ENCODE measurements around the gene RPS24.

The RPS24 gene

DNA sequence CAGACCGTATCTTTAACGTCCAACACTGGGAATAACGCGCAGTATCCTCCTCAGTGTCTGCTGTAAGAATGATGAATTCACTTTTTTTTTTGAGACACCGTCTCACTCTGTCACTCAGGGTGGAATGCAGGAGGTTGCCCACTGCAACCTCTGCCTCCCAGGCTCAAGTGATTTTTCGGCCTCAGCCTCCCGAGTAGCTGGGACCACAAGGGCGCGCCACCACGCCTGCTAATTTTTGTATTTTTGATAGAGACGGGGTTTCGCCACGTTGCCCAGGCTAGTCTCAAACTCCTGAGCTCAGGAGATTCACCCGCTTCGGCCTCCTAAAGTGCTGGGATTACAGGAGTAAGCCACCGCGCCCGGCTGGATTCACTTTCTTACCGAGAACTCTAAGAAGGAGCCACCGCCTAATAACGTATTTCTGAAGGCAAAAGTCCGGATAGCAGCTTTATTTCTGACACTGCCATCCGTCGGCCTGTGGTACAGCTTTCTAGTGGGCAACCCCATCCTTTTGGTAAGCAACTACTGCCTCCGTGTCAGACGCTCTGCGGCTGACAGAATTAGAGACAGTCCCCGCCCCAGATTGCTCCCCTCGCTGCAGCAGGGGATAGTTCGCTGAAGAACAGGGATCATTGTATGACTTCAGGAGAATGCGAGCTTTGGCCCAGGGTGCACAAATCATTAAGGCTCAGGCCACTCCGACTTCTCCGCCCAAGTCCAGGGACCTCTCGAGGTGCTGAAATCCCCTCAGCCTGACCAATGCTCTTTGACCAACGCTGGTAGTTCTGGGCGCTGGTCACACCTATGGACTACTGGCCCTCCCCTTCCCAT, 5.0 kb upstream of the RPS24 start:
- no peak for FAIRE-seq

DNA sequence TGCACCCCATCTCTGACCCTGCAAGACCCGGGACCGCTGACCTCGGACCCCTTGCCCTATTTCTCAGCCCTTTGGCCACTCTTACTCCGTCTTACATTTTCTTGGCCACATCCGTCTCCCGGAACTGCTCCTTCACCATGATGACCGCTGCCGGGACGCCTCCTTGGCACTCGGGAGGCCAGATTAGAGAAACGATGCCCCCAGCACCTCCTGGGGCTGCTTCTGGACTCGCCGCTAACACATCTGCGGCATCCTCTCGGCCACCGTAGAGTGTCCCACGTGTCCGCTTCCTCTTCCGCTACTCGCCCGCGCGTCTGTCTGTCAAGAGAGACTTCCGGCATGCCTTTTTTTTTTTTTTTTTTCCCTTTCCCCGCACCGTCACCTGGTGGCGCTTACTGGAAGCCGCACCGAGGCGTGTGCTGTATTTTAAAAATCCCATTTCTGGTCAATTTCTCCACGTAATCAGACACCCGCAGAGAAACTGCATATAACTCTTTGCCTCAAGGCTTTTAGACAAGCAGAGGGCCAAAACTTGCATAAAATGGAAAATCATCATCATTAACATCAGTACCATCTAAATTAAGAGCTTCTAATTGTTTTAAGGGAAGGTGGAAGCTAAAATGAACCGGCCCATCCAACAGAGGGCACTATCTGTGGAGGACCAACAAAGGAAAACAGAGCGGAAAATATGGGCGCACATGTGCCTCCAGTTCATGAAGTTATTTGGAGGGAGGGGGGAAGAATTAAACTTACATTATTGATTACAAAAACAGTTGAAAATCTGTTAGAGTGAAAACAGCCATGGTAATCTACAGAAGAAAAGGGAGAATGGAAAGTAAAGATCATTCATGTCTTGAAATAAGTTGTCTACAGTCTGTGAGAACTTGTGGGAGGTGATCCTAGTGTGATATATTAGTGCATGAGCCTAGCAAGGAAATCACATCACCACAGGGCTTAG, 4.1 kb upstream of the RPS24 start, which contains the start of gene POLR3A:
TSS of gene POLR3A (minus strand) at position 247 of the 958 bp plus-strand sequence. CDS start at position 139, 108 bp downstream.
- FAIRE-seq = peak; percentile 89

DNA sequence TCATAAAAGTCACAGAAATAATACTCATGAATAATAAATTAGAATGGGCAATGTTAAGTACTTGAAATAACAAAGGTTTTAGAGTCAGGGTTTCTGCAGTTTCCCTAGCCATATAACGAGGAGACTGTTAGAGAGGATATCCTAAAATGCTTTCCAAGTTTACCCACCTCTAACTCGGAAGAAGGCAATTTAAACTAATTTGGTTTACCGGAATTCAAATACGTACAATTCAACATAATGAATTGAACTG, 351 bp upstream of the RPS24 start:
- FAIRE-seq = no peak

DNA sequence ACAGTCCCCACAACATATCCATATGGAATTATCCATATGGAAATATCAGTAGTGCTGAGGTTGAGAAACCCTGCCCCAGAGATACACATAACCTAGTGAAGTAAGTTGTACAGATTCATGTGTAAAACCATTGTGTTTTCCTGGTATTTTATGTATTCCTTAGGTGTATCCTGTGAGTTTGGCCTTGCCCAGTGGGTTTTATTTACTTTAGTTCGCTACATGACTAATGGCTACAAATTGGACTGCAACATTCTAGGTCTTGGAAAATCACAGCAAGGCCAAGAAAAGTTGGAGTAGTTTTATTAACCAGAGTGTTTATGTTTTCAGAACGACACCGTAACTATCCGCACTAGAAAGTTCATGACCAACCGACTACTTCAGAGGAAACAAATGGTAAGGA, 1.4 kb downstream of the RPS24 start:
- FAIRE-seq = no peak

DNA sequence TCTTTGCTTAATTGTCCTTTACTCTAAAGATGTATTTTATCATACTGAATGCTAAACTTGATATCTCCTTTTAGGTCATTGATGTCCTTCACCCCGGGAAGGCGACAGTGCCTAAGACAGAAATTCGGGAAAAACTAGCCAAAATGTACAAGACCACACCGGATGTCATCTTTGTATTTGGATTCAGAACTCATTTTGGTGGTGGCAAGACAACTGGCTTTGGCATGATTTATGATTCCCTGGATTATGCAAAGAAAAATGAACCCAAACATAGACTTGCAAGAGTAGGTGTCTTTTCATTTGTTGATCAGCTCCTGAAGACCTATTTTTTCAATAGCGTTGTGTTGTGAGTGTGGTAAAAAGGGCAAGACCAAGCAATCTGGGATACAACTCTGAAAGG, 1.8 kb downstream of the RPS24 start:
- FAIRE-seq = no peak

DNA sequence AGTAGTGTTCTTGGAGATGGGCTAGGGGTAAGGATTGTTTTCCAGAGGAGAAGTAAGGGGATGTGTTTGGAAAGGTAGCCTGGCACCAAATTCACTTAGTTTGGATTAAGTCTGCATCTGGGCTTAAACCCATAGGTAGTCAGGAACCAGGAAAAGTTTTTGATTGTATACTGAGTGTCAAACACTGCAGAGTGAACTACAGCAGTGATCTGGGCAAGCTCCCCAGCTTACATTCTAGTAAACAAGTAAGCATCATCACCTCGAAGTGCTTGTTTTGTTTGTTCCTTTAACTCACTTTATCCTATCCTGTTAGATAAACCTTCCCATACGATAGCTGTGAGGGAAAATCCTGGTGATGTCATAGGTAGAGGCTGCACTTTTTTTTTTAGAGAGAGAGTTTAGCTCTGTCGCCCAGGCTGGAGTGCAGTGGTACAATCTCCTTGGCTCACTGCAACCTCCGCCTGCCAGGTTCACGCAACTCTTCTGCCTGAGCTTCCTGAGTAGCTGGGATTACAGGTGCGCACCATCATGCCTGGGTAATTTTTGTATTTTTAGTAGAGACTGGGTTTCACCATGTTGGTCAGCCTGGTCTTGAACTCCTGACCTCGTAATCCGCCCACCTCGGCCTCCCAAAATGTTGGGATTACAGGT, 2.4 kb downstream of the RPS24 start:
- no peak for FAIRE-seq

DNA sequence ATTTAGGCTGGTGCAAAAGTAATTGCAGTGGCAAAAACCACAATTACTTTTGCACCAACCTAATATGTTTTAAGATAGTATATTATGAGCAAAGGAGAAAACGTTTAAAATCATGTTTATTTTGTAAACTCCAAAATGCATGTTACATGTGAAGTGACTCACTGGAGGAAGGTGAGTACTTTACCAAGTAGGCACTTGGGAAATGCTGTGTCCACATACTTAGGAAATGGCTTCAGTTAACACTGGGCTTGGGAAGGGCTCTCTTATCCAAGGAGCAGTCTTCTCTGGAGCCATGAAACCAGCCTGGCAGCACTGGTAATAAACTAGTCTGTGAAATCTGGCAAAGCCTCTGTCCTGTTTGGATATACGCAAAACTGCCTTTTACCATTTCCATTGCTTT, 4.4 kb downstream of the RPS24 start:
- no peak for FAIRE-seq

DNA sequence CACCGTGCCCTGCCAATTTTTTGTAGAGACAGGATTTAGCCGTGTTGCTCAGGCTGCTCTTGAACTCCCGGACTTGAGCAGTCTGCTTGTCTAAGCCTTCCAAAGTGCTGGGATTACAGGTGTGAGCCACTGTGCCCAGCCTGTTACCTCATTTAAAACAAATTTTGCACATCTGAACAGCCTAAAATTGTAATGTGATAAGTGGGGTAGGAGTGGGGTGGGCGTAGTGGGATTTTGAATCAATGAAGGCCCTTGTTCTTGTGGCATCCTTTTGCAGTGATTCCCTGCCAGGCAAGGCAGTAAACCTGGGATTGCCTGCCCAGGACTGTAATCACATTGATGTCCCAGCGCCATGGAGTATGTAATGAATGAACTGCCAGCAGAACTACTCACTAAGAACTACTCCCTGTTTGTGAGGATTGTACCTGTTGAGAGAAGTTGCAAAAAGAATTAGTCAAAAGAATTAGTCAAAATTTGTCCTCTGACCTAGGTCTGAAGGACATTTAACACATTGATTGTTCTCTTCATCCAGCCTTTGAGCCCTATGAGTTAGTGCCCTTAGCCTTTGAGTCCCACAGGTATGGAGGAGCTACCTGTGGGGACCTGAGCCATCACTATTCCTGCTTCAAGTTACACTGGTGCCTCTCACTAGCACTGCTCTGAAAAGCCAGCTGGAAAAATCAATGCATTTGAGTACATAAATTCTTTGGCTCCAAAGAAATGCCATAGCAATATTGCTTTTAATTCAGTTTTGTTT, 5.3 kb downstream of the RPS24 start:
- no peak for FAIRE-seq

DNA sequence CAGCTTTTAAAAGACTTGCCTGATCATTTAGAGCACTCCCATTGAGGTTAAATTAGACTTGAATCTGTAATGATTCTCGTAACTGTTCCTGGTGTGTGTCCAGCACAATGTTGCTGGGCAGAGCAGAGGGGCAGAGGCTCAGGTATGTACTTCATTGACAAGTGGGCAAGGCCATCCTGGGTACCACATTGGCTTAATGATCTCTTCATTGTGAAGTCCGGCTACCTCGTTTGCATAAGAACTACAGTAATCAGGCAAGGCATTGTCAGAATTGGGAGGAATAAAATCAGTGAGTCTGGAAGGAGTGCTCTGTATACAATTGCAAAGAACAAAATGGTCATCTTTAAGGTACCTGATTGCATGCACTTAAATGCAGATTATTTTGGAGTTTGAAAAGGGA, 6.1 kb downstream of the RPS24 start:
- FAIRE-seq = no peak

DNA sequence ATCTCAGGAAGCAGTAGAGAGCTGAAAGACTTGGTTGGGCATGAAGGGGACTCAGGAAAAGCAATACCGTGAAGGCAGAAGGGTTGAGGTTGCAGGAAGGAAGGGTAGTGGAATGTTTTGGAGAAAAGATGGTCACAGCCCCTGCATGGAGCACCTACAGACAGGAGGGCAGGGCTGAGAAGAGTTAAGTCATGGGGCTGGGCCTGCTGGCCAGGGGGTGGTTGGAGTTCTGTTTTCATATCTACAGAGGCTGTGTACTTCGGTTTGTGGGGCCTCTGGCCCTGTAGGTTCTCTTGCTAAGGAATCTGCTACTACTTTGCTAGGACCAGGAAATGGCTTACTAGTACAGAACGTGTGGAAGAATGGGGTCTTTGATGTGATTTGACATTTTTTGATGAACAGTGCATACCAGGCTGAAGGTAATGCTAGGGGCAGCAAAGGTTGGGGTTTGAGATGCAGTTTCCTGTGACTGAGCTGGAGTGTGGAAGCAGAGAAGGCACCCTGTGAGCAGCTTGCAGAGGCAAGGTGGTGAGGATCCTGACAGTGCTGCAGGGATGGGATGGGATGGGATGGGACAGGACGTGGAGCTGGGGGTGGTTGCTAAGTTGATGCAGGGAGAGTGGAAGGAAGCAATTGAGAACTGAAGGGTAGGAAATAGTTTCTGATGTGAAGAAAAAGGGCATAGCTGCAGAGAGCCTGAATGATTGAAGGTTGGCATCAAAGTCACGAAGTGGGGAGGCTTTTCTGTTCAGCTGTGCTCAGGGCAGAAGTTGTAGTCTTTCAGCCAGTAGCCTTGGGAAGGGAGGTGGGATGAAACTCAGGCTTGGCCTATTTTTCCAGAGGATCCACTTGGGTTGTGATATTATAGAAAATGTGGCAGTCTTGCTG, 7.8 kb downstream of the RPS24 start:
- FAIRE-seq = no peak

DNA sequence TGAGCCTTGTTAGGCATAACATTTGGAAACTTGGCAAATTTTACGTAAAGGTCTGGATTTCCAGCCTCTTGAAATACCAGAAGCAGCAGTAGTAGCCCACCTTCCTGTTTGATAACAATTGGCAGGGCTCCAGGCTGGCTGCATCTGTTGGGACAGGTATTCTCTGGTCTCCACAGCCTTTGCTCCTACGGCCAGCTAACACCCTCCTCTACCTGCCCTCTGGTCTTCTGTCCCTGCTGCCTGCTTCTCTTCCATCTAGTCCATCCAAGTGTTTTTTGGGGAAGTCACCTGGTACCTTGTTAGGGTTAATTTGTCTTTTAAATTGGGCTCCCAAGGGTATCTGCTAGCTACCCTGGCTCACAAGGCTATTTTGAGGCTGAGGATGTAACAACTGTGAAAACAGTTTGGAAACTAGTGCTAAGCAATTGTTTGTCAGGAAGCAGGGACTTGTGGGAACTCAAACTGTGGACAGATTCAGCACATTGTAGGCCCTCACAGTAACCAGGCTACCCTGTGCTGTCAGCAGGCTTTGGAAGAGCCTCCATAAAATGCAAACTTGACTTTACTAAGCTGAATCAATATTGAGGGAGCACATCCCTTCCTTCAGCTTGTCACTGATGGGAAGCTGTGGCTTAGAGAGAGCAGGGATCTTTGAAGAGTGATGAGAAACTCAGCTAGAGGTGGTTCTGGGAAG, 8.5 kb downstream of the RPS24 start:
- no peak for FAIRE-seq

DNA sequence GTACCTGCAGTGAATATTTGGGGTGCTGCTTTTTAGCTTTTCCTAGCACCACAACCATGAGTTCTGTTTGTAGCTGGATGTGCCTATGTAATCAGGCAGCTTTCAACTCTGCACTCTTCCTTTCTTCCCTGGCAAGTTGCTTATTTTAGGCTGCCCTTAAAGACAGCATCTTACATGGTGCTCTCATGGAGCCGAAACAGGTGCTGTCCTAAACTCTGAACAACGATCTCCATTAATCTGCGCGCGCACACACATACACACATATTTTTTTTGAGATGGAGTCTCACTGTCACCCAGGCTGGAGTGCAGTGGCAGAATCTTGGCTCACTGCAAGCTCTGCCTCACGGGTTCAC, 9.1 kb downstream of the RPS24 start:
- FAIRE-seq = no peak

DNA sequence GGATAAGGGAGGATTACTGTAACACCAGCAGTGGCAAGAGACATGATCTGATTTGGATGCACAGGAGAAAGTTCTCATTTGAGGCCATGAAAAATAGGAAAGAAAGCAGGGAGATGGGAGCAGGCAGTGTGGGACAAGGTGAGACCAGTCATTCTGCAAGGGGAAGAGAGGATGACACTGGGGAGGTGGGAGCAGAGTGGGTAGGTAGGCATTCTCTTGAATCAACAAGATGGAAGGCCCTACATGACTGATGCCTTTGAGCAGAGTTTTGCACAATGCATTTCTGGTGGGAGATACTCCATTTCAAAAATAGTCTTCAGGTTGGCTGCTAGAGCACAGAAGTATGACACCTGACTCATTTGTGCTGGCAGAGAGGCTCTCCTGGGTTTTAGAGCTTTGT, 10.5 kb downstream of the RPS24 start:
- no peak for FAIRE-seq

DNA sequence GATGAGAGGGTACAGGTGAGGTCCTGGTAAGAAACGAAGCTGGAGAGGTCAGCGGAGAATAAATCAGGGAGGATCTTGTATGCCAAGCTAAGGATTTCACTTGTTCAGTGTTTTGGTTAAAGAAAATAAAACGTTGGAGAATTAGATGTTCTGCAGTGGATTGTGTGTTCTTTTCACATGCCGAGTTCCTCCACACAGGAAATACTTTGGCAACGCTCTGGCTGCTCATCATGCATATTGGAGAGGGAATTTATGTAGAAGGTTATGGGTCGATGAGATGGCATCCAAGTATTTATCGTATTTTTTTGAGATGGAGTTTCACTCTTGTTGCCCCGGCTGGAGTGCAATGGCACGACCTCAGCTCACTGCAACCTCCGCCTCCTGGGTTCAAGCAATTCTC, 11.0 kb downstream of the RPS24 start:
- no peak for FAIRE-seq

DNA sequence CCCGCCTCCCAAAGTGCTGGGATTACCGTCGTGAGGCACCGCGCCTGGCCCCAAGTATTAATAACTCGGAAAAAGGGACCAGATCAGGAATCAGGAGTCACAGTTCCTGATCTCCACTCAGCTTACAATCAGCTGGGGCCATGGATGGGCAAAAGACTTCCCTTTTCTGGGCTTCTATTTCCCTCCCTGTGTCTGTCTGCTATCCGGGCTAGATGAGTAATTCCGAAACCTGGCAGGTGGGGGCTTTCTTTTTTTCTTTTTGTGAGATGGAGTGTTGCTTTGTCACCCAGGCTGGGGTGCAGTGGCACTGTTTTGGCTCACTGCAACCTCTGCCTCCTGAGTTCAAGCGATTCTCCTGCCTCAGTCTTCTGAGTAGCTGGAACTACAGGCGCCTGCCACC, 11.6 kb downstream of the RPS24 start:
- no peak for FAIRE-seq

DNA sequence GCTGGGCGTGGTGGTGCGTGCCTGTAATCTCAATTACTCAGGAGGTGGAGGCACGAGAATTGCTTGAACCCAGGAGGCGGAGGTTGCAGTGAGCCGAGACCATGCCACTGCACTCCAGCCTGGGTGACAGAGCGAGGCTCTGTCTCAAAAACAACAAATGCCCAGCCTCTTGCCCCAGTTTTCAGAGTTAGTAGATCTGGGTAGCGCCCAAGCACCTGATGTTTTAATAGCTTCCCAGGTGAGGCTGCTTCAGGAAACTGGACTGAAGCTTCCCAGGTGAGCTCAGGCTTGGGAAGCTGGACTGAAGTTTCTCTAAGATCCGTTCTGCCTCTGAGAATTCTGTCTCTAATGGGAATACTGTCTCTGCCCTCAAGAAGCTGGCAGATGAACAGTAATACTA, 12.2 kb downstream of the RPS24 start:
- FAIRE-seq = no peak

DNA sequence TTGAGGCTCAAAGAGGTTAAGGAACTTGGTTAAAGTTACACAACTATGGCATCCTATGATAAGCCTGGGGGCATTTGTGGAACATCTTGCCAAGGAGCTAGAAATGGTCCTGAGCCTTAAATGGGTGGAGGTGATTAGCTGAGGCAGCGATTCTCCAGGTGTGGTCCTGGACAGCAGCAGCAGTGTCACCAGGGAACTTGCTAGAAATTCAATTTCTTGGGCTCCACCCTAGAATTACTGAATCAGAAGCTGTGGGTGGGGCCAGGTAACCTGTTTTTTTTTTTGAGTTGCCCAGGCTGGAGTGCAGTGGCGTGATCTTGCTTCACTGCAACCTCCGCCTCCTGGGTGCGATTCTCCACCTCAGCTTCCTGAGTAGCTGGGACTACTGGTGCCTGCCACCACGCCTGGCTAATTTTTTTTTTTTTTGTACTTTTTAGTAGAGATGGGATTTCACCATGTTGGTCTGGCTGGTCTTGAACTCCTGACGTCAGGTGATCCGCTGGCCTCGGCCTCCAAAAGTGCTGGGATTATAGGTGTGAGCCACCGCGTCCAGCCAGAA, 13.1 kb downstream of the RPS24 start:
- FAIRE-seq = no peak

DNA sequence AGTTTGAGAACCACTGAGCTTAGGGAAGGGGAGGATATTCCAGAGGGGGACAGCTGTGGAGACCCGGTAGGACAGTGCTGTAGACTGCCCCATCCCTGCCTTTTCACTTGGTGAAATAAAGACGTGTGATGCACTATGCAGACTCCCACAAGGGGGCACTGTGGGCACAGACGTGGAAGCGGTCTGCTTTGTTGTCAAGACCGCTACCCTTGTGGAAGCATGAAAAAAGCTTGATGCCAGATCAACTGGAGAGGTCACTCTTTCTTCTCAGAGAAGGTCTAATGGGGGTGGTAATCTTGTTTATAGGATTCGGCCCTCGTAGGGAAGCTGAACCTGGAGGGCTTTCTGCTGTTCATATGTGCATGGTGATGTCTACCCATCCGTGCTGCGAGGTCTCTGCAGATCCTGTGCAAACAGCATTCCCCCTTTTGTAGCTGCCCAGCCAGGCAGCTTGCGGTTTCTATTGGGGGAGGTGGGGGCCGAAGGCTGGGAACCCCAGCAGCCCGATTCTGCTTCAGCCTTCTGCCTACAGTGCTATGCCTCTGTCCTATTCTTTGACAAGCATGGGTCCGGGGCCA, 13.7 kb downstream of the RPS24 start:
- no peak for FAIRE-seq

DNA sequence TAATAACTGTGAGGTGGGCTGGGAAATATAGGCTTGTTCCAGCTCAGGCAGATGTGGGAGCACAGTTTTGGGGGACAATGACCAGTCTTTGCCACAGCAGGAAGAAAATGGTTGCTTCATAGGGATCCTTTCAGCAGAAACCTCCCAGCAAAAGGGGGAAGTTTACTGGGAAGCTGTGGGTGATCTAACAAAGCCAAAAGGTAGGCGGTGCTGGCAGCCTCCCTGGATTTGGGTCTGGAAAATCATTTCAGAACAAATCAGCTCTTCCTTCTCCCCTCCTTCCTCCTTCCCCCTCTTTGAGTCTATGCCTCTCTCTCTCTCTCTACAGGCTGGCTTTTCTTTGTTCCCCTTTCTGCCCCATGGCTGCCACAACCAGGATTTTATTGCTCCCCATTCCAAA, 16.2 kb downstream of the RPS24 start:
- FAIRE-seq = no peak

DNA sequence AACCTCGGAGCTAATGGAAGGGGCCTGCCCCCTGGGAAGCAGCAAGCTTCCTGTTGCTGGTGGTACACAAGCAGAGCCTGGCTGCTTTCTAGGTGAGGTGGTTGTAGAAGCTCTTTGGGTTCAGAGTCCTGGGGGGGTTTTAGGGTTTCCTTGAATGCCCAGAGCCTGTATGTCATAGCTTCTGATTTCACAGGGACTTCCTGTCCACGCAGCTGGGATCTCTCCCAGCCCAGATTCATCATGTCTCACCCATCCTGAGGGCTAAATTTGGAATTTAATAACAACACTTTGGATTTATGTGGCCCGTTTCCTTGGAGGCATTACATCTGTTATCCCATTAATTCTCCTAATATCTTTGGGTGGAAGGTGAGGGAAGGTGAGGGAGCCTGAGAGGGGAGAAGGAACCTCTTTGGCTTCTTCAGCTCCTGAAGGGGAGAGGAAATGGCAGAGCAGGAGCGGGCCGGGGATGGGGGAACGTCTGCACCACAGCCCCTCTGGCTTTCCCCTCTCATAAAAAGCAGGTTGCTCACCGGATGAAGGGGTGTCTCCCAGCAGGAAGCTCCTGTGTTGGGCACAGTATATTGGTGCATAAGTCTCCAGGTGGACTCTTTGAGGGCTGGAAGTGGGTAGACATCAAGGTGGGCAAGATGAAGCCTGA, 19.7 kb downstream of the RPS24 start:
- FAIRE-seq = no peak
